Activated CD4-positive, alpha-beta T cell treated with anti-CD3 and anti-CD28 coated beads, Interleukin-2, amount 50 U/mL, for 16 hours (primary cell): Measurements from ENCODE around the gene AIMP1.
"Not testable (repeated sequence)": the region's sequence is repeated elsewhere in the genome, so short reads cannot be mapped to it uniquely, and the experiment has no call there.

ENCODE experiments used
- DNase-seq: peaks from one replicate; pipeline ENCODE4 v3.0.0-alpha.2; 2020

The AIMP1 gene

GRCh38 chr4:106355193-106355592 is 38.8 kb downstream of the AIMP1 start:
- DNase-seq: no peak

DNA sequence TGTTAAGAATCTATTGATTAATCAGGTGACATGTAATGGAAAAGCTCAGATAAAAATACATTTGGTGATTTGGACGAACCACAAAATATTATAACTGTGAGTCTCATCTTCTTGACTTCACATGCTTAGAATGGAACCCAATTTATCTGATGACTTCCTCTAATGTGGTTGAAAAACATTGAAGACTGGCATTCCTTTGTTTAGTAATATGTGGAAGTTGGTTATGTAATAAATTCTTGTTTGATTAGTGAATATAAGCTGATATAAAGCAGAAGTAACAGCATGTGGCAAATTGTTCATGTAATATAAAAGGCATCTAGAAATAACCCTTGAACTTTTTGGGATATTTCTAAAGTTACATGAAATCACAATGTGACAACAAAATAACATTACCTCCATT is 42.5 kb downstream of the AIMP1 start:
- DNase-seq: no peak

DNA sequence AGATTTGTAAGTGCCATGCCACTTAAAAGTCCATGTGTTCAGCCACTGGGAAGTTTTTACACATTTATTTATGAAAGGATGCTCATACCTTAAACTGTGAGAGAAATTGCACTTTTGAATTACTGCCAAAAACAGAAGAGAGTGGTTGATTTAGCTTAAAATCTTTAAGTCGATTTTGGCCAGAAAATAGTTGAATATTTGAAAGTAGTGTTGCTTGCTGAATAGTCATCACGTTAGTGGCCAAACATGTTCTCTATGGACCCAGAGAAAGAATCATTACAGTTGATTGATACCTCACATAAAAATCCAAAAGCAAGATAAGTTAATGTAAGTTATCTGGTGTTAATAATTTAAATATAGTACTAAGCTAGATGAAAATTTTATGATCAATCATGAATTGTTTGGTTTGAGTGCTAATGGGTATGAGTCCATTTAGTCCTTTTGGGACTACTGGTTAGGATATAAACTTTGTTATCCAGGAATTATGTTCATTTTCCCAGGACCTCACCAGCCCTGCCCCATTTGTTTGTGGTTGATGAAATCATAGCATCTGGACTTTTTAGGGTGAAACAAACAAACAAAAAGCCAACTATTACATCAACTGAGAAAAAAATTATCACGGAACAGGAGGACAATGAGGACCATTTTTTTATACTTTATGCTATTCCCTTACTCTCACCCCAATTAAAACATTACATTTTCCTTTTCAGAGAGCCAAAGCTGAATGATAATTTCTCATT is 45.9 kb downstream of the AIMP1 start:
- no peak for DNase-seq

DNA sequence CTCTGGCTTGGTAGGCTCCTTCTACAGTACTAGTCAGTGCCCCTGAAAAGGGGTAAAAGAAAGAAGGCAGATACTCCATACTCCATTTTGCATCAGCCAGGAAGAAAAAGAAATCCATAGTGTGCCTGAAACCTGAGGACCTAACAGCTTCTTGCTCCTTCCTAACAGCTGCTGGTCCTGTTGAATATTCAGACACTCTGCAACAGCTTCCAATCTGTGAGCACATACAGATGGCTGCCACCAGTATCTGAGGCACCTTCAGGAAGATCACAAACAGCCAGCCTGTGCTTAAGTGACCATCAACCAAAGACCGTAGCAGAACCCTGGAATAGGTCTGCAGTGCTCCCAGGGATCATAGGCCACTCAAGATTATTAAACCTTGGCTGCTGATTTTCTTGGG is 47.9 kb downstream of the AIMP1 start:
- DNase-seq: no peak

DNA sequence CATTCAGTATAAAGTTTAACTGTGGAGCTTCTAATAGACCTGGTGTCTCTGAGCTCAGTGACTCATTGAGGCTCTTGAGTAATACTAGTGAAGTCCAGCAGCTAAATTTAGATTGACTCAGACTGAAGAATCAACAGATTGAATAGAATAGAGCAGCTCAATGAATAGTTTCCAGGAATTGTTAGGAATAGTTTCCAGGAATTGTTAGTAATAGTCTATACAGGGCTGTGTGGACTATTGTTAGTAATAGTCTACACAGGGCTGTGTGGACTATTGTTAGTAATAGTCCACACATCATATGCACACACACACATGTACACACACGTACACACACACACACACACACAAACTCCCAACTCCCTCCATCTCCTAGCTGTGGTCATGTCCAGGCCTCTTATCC is 49.3 kb downstream of the AIMP1 start:
- no peak for DNase-seq

- no peak for DNase-seq
These were observed 49.7 kb downstream of the AIMP1 start for GRCh38 chr4:106366026-106366425.

DNA sequence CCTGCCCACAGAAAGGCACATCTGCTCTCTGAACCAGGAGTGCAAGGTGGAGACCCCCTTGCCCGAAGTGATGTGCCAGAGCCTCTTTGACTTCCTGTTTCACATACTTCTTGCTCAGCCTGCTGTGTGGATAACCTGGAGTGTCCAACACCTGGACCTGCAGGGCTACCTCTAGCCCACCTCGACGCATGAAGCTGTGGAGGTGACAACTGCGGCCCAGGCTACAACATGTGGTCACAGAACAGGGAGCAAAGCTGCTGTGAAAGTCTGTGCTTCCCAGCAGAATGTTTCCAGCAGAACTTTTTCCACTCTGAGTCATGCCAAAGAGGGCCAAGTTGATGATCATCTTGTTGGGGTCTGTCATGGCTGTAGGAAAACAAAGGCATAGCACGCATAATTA is 50.7 kb downstream of the AIMP1 start:
- DNase-seq: no peak

GRCh38 chr4:106368678-106369077 is 52.3 kb downstream of the AIMP1 start, which contains the start of gene GIMD1:
Gene GIMD1, minus strand, starts transcription at chr4:106368778. Its CDS starts 1,343 bp downstream, at chr4:106367435.
- no peak for DNase-seq

GRCh38 chr4:106369456-106370060 is 53.2 kb downstream of the AIMP1 start:
- peak; percentile 51 for DNase-seq

DNA sequence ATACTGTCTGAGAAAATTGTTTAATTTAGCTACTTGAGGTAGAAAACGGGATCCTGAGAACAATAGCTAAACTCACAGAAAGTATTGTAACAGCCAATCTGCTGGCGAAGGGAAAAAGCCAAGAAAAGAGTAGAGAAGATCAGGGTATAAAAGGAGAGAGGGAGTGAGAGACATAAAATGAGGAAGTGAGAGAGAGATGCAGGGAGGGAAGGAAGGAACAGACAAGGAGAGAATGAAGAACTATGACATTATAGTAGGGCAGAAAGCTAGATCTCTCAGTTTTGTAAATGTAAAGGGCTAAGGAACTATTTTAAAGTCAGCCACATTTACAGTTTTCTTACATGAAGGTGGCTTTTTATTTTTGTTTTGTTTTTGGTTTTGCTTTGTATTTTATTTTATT is 53.9 kb downstream of the AIMP1 start:
- DNase-seq: no peak

DNA sequence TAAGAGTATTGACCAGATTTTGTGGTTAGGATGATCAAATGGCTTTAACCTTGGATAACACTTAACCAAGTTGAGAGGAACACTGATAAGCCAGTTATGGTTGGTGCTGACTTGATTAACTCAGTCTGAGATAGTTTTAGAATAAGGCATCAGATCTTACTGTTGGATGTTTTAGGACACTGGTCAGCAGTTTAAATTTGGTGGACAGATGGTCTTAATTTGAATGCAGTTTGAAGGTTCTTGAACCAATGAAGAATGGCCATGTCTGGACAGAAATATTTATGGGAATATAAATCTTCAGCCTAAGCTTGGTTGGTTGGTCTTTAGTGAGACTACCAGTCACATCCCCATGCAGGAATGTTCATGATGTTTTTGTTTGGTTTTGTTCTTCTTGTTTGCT is 54.8 kb downstream of the AIMP1 start:
- no peak for DNase-seq

GRCh38 chr4:106373026-106373425 is 56.7 kb downstream of the AIMP1 start:
- DNase-seq: no peak

DNA sequence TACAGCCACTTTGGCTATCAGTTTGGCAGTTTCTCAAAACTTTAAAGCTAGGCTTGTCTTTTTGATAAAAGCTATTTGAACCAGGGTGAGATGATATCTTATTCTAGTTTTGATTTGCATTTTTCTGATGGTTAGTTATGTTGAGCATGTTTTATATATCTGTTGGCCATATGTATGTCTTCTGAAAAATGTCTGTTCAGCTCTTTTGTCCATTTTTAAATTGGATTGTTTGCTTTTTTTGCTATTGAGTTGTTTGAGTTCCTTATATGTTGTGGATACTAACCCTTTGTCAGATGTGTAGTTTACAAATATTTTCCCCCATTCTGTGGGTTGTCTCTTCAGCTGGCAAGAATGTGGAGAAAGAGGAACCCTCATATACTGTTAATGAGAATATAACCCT is 63.8 kb downstream of the AIMP1 start:
- no peak for DNase-seq

- DNase-seq: no peak
These were observed 68.5 kb downstream of the AIMP1 start for GRCh38 chr4:106384878-106385277.

GRCh38 chr4:106385853-106386393 is 69.6 kb downstream of the AIMP1 start:
- no peak for DNase-seq

GRCh38 chr4:106395582-106395981 is 79.2 kb downstream of the AIMP1 start:
- no peak for DNase-seq

- not testable (repeated sequence) for DNase-seq
These were observed 82.5 kb downstream of the AIMP1 start for GRCh38 chr4:106398898-106399297.
